Mesendoderm (in vitro differentiated cells): ENCODE measurements around the gene SLC16A3.

Source experiments
- DNase-seq: peaks from one replicate; pipeline ENCODE4 v3.0.0; 2013
- H2AK5ac ChIP-seq: 2 replicates; pipeline ENCODE4 v1.6.1; 2013; ENCODE audit warnings: low read length, inconsistent platforms
- H2BK120ac ChIP-seq: 2 replicates; pipeline ENCODE4 v1.6.1; 2013; ENCODE audit warnings: low read depth, mild to moderate bottlenecking, low read length, moderate library complexity, mixed read lengths
- H2BK15ac ChIP-seq: replicated peaks from 2 replicates; pipeline ENCODE4 v1.6.1; 2013; ENCODE audit warnings: low read depth, mild to moderate bottlenecking, moderate library complexity
- H2BK5ac ChIP-seq: 2 replicates; pipeline ENCODE4 v1.6.1; 2013; ENCODE audit warnings: low read length, inconsistent platforms
- H3K18ac ChIP-seq: 2 replicates; pipeline ENCODE4 v1.6.1; 2013; ENCODE audit warnings: mild to moderate bottlenecking, low read length, mixed read lengths
- H3K23ac ChIP-seq: one replicate; pipeline ENCODE4 v1.6.1; 2013; ENCODE audit warnings: low read length
- H3K27ac ChIP-seq: 2 replicates; pipeline ENCODE4 v1.5.1; 2013; ENCODE audit warnings: low read depth, mild to moderate bottlenecking, inconsistent platforms, low read length, moderate library complexity
- H3K27me3 ChIP-seq: 2 replicates; pipeline ENCODE4 v1.6.1; 2013; ENCODE audit warnings: low read length, control low read depth, mild to moderate bottlenecking, inconsistent platforms; ENCODE audit not compliant: insufficient read depth, poor library complexity
- H3K36me3 ChIP-seq: 2 replicates; pipeline ENCODE4 v1.6.1; 2013; ENCODE audit warnings: low read length, inconsistent platforms; ENCODE audit not compliant: control insufficient read depth, insufficient read depth
- H3K4ac ChIP-seq: one replicate; pipeline ENCODE4 v1.6.1; 2013; ENCODE audit warnings: low read depth, mild to moderate bottlenecking, low read length, moderate library complexity
- H3K4me1 ChIP-seq: 2 replicates; pipeline ENCODE4 v1.6.1; 2013; ENCODE audit warnings: low read depth, low read length, inconsistent platforms; ENCODE audit not compliant: control insufficient read depth
- H3K4me2 ChIP-seq: 2 replicates; pipeline ENCODE4 v1.6.1; 2013; ENCODE audit warnings: low read length
- H3K4me3 ChIP-seq: 2 replicates; pipeline ENCODE4 v1.5.1; 2013; ENCODE audit warnings: mild to moderate bottlenecking, low read length
- H3K56ac ChIP-seq: one replicate; pipeline ENCODE4 v1.6.1; 2013; ENCODE audit warnings: low read length
- H3K79me1 ChIP-seq: 2 replicates; pipeline ENCODE4 v1.6.1; 2013; ENCODE audit warnings: low read length, inconsistent platforms
- H3K79me2 ChIP-seq: 2 replicates; pipeline ENCODE4 v1.6.1; 2013; ENCODE audit warnings: mild to moderate bottlenecking, low read length; ENCODE audit not compliant: control insufficient read depth, insufficient read depth
- H3K9ac ChIP-seq: 2 replicates; pipeline ENCODE4 v1.6.1; 2013; ENCODE audit warnings: low read length, inconsistent platforms
- H4K5ac ChIP-seq: one replicate; pipeline ENCODE4 v1.6.1; 2013; ENCODE audit warnings: low read length
- H4K8ac ChIP-seq: one replicate; pipeline ENCODE4 v1.6.1; 2013; ENCODE audit warnings: low read depth, mild to moderate bottlenecking, control low read depth, low read length, moderate library complexity
- WGBS: extraction: QIAGEN DNeasy Blood & Tissue Kit; methylation state at CpG from one replicate; pipeline ENCODE4 v1.1.7; 2013; ENCODE audit warnings: low lambda C conversion rate, missing lambda C conversion rate; ENCODE audit not compliant: insufficient coverage; ENCODE audit errors: extremely low coverage; 5-methylcytosine and 5-hydroxymethylcytosine counted together

The SLC16A3 gene

DNA sequence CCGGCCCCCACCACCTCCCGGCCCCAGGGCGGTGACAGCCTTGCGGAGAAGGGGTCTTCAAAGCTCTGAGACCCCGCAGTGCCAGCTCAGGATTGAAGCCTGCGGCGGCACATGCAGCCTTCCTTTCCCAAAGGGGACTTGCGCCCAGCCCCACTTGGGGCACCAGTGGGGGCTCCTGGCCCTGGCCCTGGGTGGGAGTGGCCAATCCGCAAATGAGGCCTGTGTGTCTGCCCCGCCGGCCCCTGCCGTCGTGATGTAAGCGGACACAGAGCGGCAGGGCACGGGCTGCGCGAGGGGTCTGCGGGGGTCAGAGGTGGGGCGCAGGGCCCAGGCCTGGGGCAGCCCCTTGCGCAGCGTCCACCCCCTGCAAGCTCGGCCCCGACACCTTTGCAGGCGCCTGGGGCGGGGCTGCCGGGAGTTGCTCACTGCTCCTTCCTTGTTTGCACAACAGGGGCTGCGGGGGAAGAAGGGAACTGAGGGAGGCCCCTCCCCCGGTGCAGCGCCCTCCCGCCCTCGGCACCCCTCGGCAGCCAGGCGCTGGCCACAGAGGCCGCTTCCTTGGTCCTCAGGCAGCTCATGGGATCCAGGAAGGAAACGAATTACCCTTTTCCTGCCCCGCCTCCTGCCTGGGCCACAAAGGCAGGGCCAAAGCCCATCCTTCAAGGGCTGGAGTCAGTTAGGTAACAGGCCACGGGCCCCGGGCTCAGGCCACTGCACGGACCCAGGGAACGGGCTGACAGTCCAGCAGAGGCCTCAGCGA lies 2.9 kb downstream of the SLC16A3 start:
- peaks cover 3% of the 10 kb centered on the region for H3K27me3 ChIP-seq
- H3K4me1 ChIP-seq, result no peaks in the 10 kb centered on the region
- H3K4me2 ChIP-seq, result peak overlapping the region; percentile 52
- peak overlapping the region; percentile 89 for H3K18ac ChIP-seq
- H3K9ac ChIP-seq, result peak overlapping the region; percentile 76
- no peak overlapping the region for H2AK5ac ChIP-seq
- H3K27ac ChIP-seq, result peak overlapping the region; percentile 19
- H3K79me1 ChIP-seq, result no peaks in the 10 kb centered on the region
- H4K5ac ChIP-seq, result no peak overlapping the region
- peak overlapping the region; percentile 41 for H4K8ac ChIP-seq
- peak; percentile 87 for DNase-seq
- H2BK5ac ChIP-seq, result no peak overlapping the region
- peak overlapping the region; percentile 46 for H3K4ac ChIP-seq
- H2BK120ac ChIP-seq, result no peak overlapping the region
- H3K56ac ChIP-seq, result peak overlapping the region; percentile 91
- no peak overlapping the region for H2BK15ac ChIP-seq
- H3K79me2 ChIP-seq, result no peaks in the 10 kb centered on the region
- peak overlapping the region; percentile 36 for H3K4me3 ChIP-seq
- peak overlapping the region; percentile 80 for H3K23ac ChIP-seq
- WGBS, result no CpG with 5 or more reads among the region's 42 CpGs
- H3K36me3 ChIP-seq, result no peaks in the 10 kb centered on the region

DNA sequence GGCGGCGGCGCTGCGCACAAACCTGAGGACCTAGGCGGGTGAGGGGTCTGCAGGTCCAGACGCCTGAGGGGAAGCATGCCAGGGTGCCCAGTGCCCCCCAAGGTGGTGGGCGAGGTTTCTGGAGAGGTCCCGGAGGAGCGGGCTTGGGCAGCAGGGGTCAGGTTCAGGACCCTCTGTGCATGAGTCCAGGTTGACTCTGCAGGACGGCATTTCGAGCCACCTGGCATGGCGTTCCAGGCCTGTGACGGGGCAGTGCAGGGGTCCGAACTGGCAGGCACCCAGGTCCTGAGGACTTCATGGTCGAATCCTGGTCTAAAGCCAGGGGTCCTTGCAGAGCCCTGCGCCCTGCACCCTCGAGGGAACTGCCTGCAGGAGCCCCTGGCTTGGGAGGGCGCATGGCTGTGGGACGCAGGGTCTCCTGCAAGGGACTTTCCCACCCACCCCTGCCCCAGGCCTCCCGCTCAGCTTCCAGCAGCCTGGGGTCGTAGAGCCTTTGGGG lies 3.5 kb downstream of the SLC16A3 start:
- peaks cover 3% of the 10 kb centered on the region for H3K27me3 ChIP-seq
- H3K4me1 ChIP-seq, result no peaks in the 10 kb centered on the region
- no peaks in the 10 kb centered on the region for H3K36me3 ChIP-seq

DNA sequence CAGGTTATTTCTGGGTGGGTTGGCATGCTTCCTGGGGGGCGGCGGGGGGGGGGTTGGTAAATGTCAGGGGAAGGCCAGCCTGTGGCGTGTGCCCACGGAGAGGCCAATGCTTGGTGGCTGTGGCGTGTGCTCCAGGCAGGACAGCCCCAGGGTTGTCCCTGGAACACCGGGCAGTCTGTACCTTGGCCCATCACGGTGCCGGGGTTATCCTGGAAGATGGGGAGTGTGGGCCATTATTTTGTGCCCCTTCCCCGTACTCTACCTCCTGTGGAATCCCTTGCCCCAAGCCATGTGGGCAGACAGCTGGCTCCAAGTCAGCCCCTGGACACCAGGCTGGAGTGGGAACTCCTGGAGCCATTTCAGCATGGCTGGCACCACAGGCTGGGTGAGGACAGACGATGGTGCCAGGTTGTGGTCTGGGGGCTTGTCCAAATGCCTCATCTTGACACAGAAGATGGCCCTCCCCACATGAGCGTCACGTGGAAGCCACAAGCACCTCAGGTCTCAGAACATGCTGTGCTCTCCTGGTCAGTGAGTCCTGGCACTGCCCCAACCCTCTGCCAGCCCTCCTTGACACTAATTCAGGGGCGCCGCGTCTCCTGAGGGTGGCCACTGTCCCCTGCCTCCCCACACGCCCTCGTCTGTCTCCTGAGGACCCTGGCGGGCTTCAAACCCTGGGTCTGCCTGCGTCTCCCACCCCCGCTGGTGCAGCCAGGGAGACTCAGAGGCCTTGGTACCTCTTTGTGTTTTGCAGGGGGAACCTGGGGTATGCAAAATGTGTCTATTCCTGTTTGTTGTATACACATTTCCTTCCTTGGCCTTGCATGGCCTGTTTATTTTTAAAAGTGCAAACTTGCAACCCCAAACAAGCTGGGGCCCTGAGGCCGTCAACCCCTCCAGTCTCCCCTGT lies 4.3 kb downstream of the SLC16A3 start:
- Histone ChIP-seq H3K4ac (no peak overlapping the region), H3K4me1 (no peaks in the 10 kb centered on the region), H2BK15ac (no peak overlapping the region), H2AK5ac (no peak overlapping the region), H4K5ac (no peak overlapping the region), H2BK5ac (no peak overlapping the region), H3K36me3 (no peaks in the 10 kb centered on the region), H3K79me1 (no peaks in the 10 kb centered on the region), H3K9ac (no peak overlapping the region), H3K56ac (no peak overlapping the region), H3K4me3 (no peak overlapping the region), H2BK120ac (no peak overlapping the region), H3K27me3 (peaks cover 3% of the 10 kb centered on the region), H3K18ac (no peak overlapping the region), H3K4me2 (no peak overlapping the region), H3K27ac (no peak overlapping the region), H3K23ac (no peak overlapping the region), H4K8ac (no peak overlapping the region), H3K79me2 (no peaks in the 10 kb centered on the region)
- no CpG with 5 or more reads among the region's 21 CpGs for WGBS
- DNase-seq, result no peak

More for the DNA sequence above, 3.5 kb downstream of the SLC16A3 start:
- no peaks in the 10 kb centered on the region for H3K79me2 ChIP-seq
- H4K5ac ChIP-seq, result no peak overlapping the region
- no peak overlapping the region for H3K27ac ChIP-seq
- H2BK5ac ChIP-seq, result no peak overlapping the region
- peak overlapping the region; percentile 76 for H3K9ac ChIP-seq
- no peak overlapping the region for H2AK5ac ChIP-seq
- peak overlapping the region; percentile 5 for H3K4me2 ChIP-seq
- H3K4ac ChIP-seq, result no peak overlapping the region
- no CpG with 5 or more reads among the region's 21 CpGs for WGBS
- peak overlapping the region; percentile 91 for H3K56ac ChIP-seq
- no peak overlapping the region for H2BK15ac ChIP-seq
- no peak for DNase-seq
- no peak overlapping the region for H3K4me3 ChIP-seq
- H3K23ac ChIP-seq, result peak overlapping the region; percentile 15
- no peak overlapping the region for H3K18ac ChIP-seq
- H2BK120ac ChIP-seq, result no peak overlapping the region
- no peaks in the 10 kb centered on the region for H3K79me1 ChIP-seq
- no peak overlapping the region for H4K8ac ChIP-seq

DNA sequence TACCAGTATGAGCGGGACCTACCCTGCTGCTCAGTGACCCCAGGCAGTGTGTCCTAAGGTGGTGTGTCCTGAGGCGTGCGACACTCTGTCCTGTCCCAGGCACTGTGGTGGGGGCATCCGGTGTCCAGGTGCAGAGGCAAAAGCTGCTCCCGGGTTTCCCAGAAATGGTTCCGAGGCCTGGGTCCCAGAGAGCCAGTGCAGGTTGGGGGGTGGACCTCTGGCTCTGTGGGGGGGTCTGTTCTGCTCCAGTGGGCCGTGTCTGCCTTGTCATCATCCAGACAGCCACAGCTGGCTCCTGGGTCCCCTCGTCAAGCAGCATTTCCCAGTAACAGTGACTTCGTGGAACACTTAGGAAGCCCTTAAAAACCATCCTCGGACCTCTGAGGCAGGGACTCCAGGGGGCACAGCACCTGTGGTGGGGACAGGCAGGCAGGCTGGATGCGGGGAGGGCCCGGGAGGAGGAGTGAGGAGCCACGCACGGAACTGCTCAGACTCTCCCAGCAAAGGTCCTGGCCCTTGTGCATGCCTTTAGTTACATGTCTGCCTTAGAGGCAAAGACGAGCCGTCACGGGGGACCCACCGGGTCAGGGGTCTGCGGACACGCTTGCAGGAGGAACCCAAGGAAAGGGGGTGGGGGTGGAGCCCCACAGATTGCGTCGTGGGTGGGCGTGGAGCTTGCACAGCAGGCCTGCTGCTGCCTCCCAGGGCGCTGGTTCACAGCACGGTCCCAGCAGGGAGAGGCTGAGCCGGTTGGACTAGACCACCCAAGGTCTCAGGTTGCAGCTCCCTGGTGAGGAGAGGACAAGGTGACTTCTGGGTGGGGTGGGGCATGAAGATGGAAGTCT lies 5.6 kb downstream of the SLC16A3 start:
- Histone ChIP-seq H4K5ac (no peak overlapping the region), H3K4me1 (no peaks in the 10 kb centered on the region), H3K79me1 (no peaks in the 10 kb centered on the region), H3K36me3 (no peaks in the 10 kb centered on the region), H3K9ac (no peak overlapping the region), H3K4me2 (no peak overlapping the region), H3K4me3 (no peak overlapping the region), H3K4ac (no peak overlapping the region), H2AK5ac (no peak overlapping the region), H3K27ac (no peak overlapping the region), H3K27me3 (peaks cover 3% of the 10 kb centered on the region), H2BK15ac (no peak overlapping the region), H3K79me2 (no peaks in the 10 kb centered on the region), H3K56ac (peak overlapping the region; percentile 34), H2BK120ac (no peak overlapping the region), H4K8ac (no peak overlapping the region), H3K18ac (no peak overlapping the region), H2BK5ac (no peak overlapping the region), H3K23ac (no peak overlapping the region)
- no CpG with 5 or more reads among the region's 26 CpGs for WGBS
- no peak for DNase-seq

DNA sequence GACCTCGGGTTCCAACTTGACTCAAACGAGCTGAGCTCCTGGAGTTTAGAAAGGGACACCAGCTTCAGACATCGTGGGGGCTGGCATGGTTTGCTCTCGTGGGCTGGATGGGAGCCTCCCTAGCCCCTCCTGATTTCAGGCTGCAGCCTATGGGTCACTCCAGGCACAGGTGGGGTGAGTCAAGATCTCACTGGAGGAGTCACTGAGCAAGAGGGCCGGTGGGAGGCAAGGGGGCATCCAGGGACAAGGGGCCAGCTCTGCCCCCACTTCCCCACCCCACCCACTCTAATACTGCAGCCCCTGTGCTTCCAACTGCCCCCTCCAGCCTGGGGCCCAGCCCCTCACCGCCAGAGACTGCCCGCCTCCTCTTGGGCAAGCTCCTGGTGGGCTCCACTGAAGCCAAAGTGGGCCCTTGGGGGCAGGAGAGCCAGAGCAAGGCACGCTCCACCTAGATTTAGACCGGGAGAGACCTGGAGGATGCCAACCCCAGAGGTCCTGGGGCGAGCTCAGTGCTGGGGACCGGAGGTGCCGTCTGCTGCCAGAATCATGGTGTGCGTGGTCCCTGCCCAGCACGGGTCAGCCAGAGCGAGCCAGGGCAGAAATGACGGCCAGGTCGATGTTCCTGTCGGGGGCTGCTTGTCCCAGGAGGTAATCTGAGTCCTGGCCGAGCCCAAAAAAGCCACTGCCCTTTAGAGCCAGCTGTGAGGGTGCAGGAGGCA lies 6.4 kb downstream of the SLC16A3 start:
- Histone ChIP-seq H3K36me3 (no peaks in the 10 kb centered on the region), H3K79me2 (no peaks in the 10 kb centered on the region), H3K27me3 (no peaks in the 10 kb centered on the region), H3K79me1 (no peaks in the 10 kb centered on the region), H3K56ac (no peak overlapping the region), H2BK120ac (no peak overlapping the region), H2BK5ac (no peak overlapping the region), H3K4me1 (no peaks in the 10 kb centered on the region), H3K9ac (no peak overlapping the region), H3K4ac (no peak overlapping the region), H3K23ac (no peak overlapping the region), H3K18ac (no peak overlapping the region), H4K8ac (no peak overlapping the region), H4K5ac (no peak overlapping the region), H2AK5ac (no peak overlapping the region), H3K27ac (no peak overlapping the region), H2BK15ac (no peak overlapping the region), H3K4me2 (no peak overlapping the region), H3K4me3 (no peak overlapping the region)
- no peak for DNase-seq
- WGBS, result no CpG with 5 or more reads among the region's 19 CpGs
